T-helper 1 cell (primary cell): ENCODE measurements around the gene S100A12.

Source experiments
- DNase-seq, 5 donors: peaks; one replicate each; pipeline ENCODE4 v3.0.0-alpha.2; 2012 to 2020

S100A12 gene

GRCh38 chr1:153396461-153396860 is 21.0 kb upstream of the S100A12 start:
- DNase-seq = no peak

- no peak for DNase-seq
Observed at GRCh38 chr1:153395776-153396175, 20.4 kb upstream of the S100A12 start.

- no peak for DNase-seq
Observed at GRCh38 chr1:153395136-153395685, 19.8 kb upstream of the S100A12 start.

- DNase-seq = no peak
Observed at GRCh38 chr1:153394391-153394790, 19.0 kb upstream of the S100A12 start.

- no peak for DNase-seq
Observed at GRCh38 chr1:153393926-153394325, 18.5 kb upstream of the S100A12 start.

- DNase-seq = no peak
Observed at GRCh38 chr1:153392822-153393221, 17.4 kb upstream of the S100A12 start.

GRCh38 chr1:153392258-153392657 is 16.8 kb upstream of the S100A12 start:
- DNase-seq = no peak

- DNase-seq = no peak
Observed at GRCh38 chr1:153390938-153391710, 15.7 kb upstream of the S100A12 start, which contains the start of gene S100A8. TSS of gene S100A8 (minus strand) at chr1:153391073. CDS start at chr1:153390535, 538 bp downstream.

- DNase-seq = no peak
Observed at GRCh38 chr1:153389973-153390879, 14.8 kb upstream of the S100A12 start.

GRCh38 chr1:153389401-153389800 is 14.0 kb upstream of the S100A12 start:
- DNase-seq = no peak

- no peak for DNase-seq
Observed at GRCh38 chr1:153387785-153388184, 12.4 kb upstream of the S100A12 start.

GRCh38 chr1:153387001-153387400 is 11.6 kb upstream of the S100A12 start:
- DNase-seq = no peak

- peak in 1 of 5 donors; percentile 30 for DNase-seq
Observed at GRCh38 chr1:153386500-153386901, 11.1 kb upstream of the S100A12 start.

GRCh38 chr1:153384958-153385580 is 9.6 kb upstream of the S100A12 start:
- no peak for DNase-seq

- DNase-seq = no peak
Observed at GRCh38 chr1:153380711-153381110, 5.3 kb upstream of the S100A12 start.

- DNase-seq = no peak
Observed at GRCh38 chr1:153379591-153379990, 4.2 kb upstream of the S100A12 start.

GRCh38 chr1:153374071-153374470 is 1.4 kb downstream of the S100A12 start:
- no peak for DNase-seq

- DNase-seq = no peak
Observed at GRCh38 chr1:153372571-153372970, 2.9 kb downstream of the S100A12 start.

- DNase-seq = no peak
Observed at GRCh38 chr1:153371231-153371630, 4.2 kb downstream of the S100A12 start.

GRCh38 chr1:153370146-153370545 is 5.3 kb downstream of the S100A12 start:
- DNase-seq = no peak

GRCh38 chr1:153368495-153368894 is 6.9 kb downstream of the S100A12 start:
- DNase-seq = no peak

- DNase-seq = no peak
Observed at GRCh38 chr1:153367090-153367489, 8.3 kb downstream of the S100A12 start.

- DNase-seq = no peak
Observed at GRCh38 chr1:153366261-153366660, 9.2 kb downstream of the S100A12 start.
